ENCODE measurements around the gene POU3F3. TPM values are rescaled to one million over a fixed set of nuclear protein-coding genes. Genes with fewer than 3 reads are reported as not detected.

Gene POU3F3
- total and polyA plus RNA-seq, 3 donors from 2014 or later: 0.71 to 1.7 (median 0.96) TPM

- no peaks in the 10 kb centered on the region for H3K4me1 ChIP-seq
- H3K27ac ChIP-seq: no peak overlapping the region
- intact Hi-C loops (cut with DNase I; ENCODE audit: low total_unique reads): no loop called here
- TF ChIP-seq CTCF (IDR thresholded peaks at IDR 0.05) (no peak), POLR2A (IDR thresholded peaks at IDR 0.05) (no peak)
- no peaks in the 10 kb centered on the region for H3K27me3 ChIP-seq
- no peaks in the 10 kb centered on the region for H3K36me3 ChIP-seq (ENCODE audit: low read depth, missing control alignments)
- WGBS, 2 donors: 67 to 77% methylated on average over 6 of the region's 6 CpGs
- DNase-seq: no peak
- no peaks in the 10 kb centered on the region for H3K9me3 ChIP-seq
- no peak overlapping the region for H3K4me3 ChIP-seq
Measured at GRCh38 chr2:104818264-104818663, 35.7 kb upstream of the POU3F3 start.

- intact Hi-C loops (cut with DNase I; ENCODE audit: low total_unique reads): no loop called here
- H3K27ac ChIP-seq: no peak overlapping the region
- H3K27me3 ChIP-seq: no peaks in the 10 kb centered on the region
- H3K9me3 ChIP-seq: no peaks in the 10 kb centered on the region
- no peak for TF ChIP-seq POLR2A (IDR thresholded peaks at IDR 0.05)
- no peak for TF ChIP-seq CTCF (IDR thresholded peaks at IDR 0.05)
- H3K36me3 ChIP-seq (ENCODE audit: low read depth, missing control alignments): no peaks in the 10 kb centered on the region
- 80 to 86% methylated on average over 3 of the region's 3 CpGs for WGBS, 2 donors
- no peak for DNase-seq
- H3K4me3 ChIP-seq: no peak overlapping the region
- H3K4me1 ChIP-seq: no peaks in the 10 kb centered on the region
Measured at GRCh38 chr2:104820126-104820525, 33.8 kb upstream of the POU3F3 start.

- Histone ChIP-seq H3K36me3 (ENCODE audit: low read depth, missing control alignments) (no peaks in the 10 kb centered on the region), H3K4me1 (no peaks in the 10 kb centered on the region), H3K27me3 (no peaks in the 10 kb centered on the region), H3K4me3 (no peak overlapping the region), H3K27ac (no peak overlapping the region), H3K9me3 (no peaks in the 10 kb centered on the region)
- TF ChIP-seq CTCF (IDR thresholded peaks at IDR 0.05): no peak
- TF ChIP-seq POLR2A (IDR thresholded peaks at IDR 0.05): no peak
- intact Hi-C loops (cut with DNase I; ENCODE audit: low total_unique reads): no loop called here
- WGBS, 2 donors: 50 to 62% methylated on average over 3 of the region's 3 CpGs
- DNase-seq: no peak
Measured at GRCh38 chr2:104825124-104825865, 28.6 kb upstream of the POU3F3 start.

GRCh38 chr2:104826016-104826415 is 27.9 kb upstream of the POU3F3 start:
- TF ChIP-seq POLR2A (IDR thresholded peaks at IDR 0.05) (no peak), CTCF (IDR thresholded peaks at IDR 0.05) (no peak)
- Histone ChIP-seq H3K4me3 (no peak overlapping the region), H3K36me3 (ENCODE audit: low read depth, missing control alignments) (no peaks in the 10 kb centered on the region), H3K9me3 (no peaks in the 10 kb centered on the region), H3K4me1 (no peaks in the 10 kb centered on the region), H3K27ac (no peak overlapping the region), H3K27me3 (no peaks in the 10 kb centered on the region)
- intact Hi-C loops (cut with DNase I; ENCODE audit: low total_unique reads): no loop called here
- WGBS, 2 donors: 49 to 51% methylated on average over 2 of the region's 2 CpGs
- DNase-seq: no peak

GRCh38 chr2:104831742-104832141 is 22.2 kb upstream of the POU3F3 start:
- H3K27me3 ChIP-seq: no peaks in the 10 kb centered on the region
- H3K27ac ChIP-seq: no peak overlapping the region
- no peak overlapping the region for H3K4me3 ChIP-seq
- DNase-seq: no peak
- no peaks in the 10 kb centered on the region for H3K36me3 ChIP-seq (ENCODE audit: low read depth, missing control alignments)
- H3K4me1 ChIP-seq: no peaks in the 10 kb centered on the region
- intact Hi-C loops (cut with DNase I; ENCODE audit: low total_unique reads): no loop called here
- no peaks in the 10 kb centered on the region for H3K9me3 ChIP-seq
- TF ChIP-seq CTCF (IDR thresholded peaks at IDR 0.05) (no peak), POLR2A (IDR thresholded peaks at IDR 0.05) (no peak)
- WGBS, 2 donors: 82 to 88% methylated on average over 1 of the region's 1 CpG
